BJ (cell line): ENCODE results near the gene OSBPL6. TPM values are rescaled to one million over a fixed set of nuclear protein-coding genes. Genes with fewer than 3 reads are reported as not detected.

Source experiments
- CTCF ChIA-PET: fragments of 350-600 bp; formaldehyde crosslinking; extraction: SDS; loops from one replicate; lab custom pipeline; 2021; ENCODE audit warnings: antibody characterized with exemption, inconsistent platforms; lab: Yijun Ruan, JAX
- POLR2A ChIA-PET: fragments of 300-600 bp; sonication (Branson Sonifier 250); formaldehyde crosslinking; extraction: SDS; loops from one replicate; lab custom pipeline; 2021; ENCODE audit warnings: antibody characterized with exemption; lab: Charles Lee
- DNase-seq: peaks from one replicate; pipeline ENCODE4 v3.0.0-alpha.2; 2011; ENCODE audit warnings: low read depth
- H3K27me3 ChIP-seq: 2 replicates; pipeline ENCODE4 v1.6.0; 2011; ENCODE audit warnings: low read length; ENCODE audit not compliant: control insufficient read depth, insufficient read depth
- H3K36me3 ChIP-seq: 2 replicates; pipeline ENCODE4 v1.5.1; 2011; ENCODE audit warnings: low read length; ENCODE audit not compliant: control insufficient read depth, insufficient read depth
- H3K4me3 ChIP-seq: 2 replicates; pipeline ENCODE4 v1.5.1; 2011; ENCODE audit warnings: low read depth, mild to moderate bottlenecking, control low read depth, low read length
- polyA plus RNA-seq: library from polyadenylated mRNA; depleted of rRNA; stranded (reverse); fragments of >200 nt; gene quantifications from 2 replicates; pipeline ENCODE4 v1.2.3, GENCODE V29; 2011
- TF ChIP-seq, protein P1 (sequence below): IDR thresholded peaks from 2 replicates; pipeline ENCODE4 v1.5.1; 2011; ENCODE audit warnings: low read depth, mild to moderate bottlenecking, control low read depth, inconsistent platforms, low read length, moderate library complexity; ENCODE audit not compliant: insufficient read depth

OSBPL6 gene
- polyA plus RNA-seq, 1 experiment: 3.7 TPM

DNA sequence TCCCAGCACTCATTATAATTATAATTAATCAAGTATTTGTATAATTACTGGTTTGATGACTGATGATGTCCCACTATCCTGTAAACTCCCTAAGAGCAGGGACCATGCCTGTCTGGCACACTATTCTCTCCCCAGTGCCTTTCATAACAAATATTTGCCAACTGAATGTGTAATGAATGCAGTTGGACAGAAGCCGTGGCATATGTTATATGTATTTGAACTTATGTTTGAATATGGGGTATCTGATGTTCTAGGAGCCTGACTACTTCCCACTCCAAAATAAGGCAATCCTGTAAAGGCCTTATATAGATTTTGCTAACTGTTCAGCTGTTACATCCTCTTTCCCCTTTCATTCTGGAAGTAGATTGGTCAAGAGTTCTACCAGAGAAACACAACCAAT, 19.7 kb downstream of the OSBPL6 start:
- POLR2A ChIA-PET: no interaction called here
- no peaks in the 10 kb centered on the region for H3K27me3 ChIP-seq
- no peak overlapping the region for H3K4me3 ChIP-seq
- TF ChIP-seq, protein P1, sequence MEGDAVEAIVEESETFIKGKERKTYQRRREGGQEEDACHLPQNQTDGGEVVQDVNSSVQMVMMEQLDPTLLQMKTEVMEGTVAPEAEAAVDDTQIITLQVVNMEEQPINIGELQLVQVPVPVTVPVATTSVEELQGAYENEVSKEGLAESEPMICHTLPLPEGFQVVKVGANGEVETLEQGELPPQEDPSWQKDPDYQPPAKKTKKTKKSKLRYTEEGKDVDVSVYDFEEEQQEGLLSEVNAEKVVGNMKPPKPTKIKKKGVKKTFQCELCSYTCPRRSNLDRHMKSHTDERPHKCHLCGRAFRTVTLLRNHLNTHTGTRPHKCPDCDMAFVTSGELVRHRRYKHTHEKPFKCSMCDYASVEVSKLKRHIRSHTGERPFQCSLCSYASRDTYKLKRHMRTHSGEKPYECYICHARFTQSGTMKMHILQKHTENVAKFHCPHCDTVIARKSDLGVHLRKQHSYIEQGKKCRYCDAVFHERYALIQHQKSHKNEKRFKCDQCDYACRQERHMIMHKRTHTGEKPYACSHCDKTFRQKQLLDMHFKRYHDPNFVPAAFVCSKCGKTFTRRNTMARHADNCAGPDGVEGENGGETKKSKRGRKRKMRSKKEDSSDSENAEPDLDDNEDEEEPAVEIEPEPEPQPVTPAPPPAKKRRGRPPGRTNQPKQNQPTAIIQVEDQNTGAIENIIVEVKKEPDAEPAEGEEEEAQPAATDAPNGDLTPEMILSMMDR: no peak
- DNase-seq: no peak
- no peaks in the 10 kb centered on the region for H3K36me3 ChIP-seq
- CTCF ChIA-PET: no interaction called here

DNA sequence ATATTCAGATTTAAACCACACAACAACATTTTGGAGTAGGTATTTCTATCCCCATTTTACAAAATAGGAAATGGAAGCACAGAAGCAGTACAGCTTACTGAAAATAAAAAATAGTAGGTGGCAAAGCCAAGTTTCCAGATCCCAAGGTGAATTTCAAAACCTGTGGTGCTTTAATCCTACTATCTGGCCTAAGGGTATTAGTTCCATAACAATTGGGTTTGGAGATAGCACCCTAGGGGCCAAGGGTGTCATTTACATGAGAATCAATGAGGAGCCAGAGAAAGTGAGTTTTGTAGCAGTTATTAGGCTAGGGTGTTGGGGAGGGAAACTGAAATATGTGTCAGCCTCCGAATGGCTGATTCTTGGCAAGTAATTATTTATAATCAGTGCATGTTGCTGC, 24.9 kb downstream of the OSBPL6 start:
- no peaks in the 10 kb centered on the region for H3K27me3 ChIP-seq
- no peak overlapping the region for H3K4me3 ChIP-seq
- ChIA-PET CTCF (no interaction called here), POLR2A (no interaction called here)
- no peak for DNase-seq
- TF ChIP-seq, protein P1: no peak
- no peaks in the 10 kb centered on the region for H3K36me3 ChIP-seq

DNA sequence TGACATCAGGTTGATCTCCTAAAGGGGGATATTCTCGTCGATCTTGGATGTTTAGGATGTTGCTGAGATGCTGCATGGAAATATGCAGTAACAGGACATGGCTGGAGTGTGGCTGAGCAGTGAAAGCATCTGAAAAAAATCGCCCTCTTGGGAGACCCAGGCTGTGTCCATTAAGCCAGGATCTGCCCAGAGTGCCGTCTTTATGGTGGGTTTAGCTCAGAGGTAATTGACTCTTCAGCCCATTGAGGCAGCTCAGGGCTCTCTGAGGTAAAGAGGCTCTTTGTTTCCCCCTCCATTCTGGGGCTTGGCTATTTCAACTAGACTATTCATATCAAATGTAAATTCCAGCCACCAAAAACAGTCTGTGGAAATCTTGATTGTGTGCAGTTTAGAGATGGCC, 26.5 kb downstream of the OSBPL6 start:
- no peak for DNase-seq
- POLR2A ChIA-PET: no interaction called here
- Histone ChIP-seq H3K36me3 (no peaks in the 10 kb centered on the region), H3K4me3 (no peak overlapping the region), H3K27me3 (no peaks in the 10 kb centered on the region)
- TF ChIP-seq, protein P1: no peak
- CTCF ChIA-PET: interaction anchor here (1.0 to 1.4 kb wide), 3 partner anchors 11 to 194 kb away, joined by 4 to 8 read pairs (median 4); no protein-coding TSS in a partner anchor

DNA sequence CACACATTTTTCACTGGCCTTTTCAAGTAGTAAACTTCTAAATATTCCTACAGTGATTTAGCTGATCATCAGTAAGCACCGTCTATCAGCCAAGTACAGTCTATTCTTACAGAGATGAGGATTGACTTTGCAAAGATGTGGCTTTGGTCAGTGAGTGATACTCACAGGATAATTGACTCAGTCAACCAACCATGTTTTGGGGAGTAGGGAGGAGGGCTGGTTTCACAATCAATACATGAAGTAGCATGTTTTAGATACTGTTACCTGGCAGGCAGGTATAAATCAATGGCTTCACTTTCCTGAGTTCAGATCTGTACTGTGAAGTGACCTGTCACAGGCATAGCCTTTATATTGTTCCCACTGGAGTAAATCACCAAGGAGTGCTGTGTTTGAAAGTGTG, 27.2 kb downstream of the OSBPL6 start:
- CTCF ChIA-PET: interaction anchor here (1.0 to 1.2 kb wide), 2 partner anchors 13 to 193 kb away, joined by 4 to 8 read pairs; no protein-coding TSS in a partner anchor
- TF ChIP-seq, protein P1: no peak
- no peak for DNase-seq

DNA sequence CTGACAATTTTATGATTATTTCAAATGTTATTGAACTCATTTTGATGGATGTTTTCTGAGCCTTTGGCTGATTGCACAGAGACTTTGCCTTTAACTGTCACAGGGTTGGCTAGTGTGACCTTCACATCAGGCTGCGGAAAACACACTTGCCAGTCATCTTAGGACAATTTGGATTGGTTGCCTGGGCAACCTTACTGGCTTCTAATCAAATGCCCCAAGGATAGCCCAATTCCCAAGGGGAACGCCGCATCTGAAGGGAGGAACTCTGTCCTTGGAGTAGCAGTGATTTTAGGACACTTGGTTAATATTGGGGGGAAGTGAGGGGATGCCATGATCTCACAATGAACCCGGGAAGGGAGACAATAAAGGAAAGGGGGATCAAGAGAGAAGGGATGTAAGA, 29.5 kb downstream of the OSBPL6 start:
- no peaks in the 10 kb centered on the region for H3K27me3 ChIP-seq
- H3K4me3 ChIP-seq: no peak overlapping the region
- TF ChIP-seq, protein P1: no peak
- H3K36me3 ChIP-seq: no peaks in the 10 kb centered on the region
- DNase-seq: no peak
- ChIA-PET CTCF (no interaction called here), POLR2A (no interaction called here)

More for the DNA sequence above, 27.2 kb downstream of the OSBPL6 start:
- no peak overlapping the region for H3K4me3 ChIP-seq
- H3K27me3 ChIP-seq: no peaks in the 10 kb centered on the region
- POLR2A ChIA-PET: no interaction called here
- no peaks in the 10 kb centered on the region for H3K36me3 ChIP-seq
